BJ (cell line): ENCODE results near the gene TSPAN7. TPM values are rescaled to one million over a fixed set of nuclear protein-coding genes. Genes with fewer than 3 reads are reported as not detected.

ENCODE experiments used
- CTCF ChIA-PET: fragments of 350-600 bp; formaldehyde crosslinking; extraction: SDS; loops from one replicate; lab custom pipeline; 2021; ENCODE audit warnings: antibody characterized with exemption, inconsistent platforms; lab: Yijun Ruan, JAX
- POLR2A ChIA-PET: fragments of 300-600 bp; sonication (Branson Sonifier 250); formaldehyde crosslinking; extraction: SDS; loops from one replicate; lab custom pipeline; 2021; ENCODE audit warnings: antibody characterized with exemption; lab: Charles Lee
- DNase-seq: peaks from one replicate; pipeline ENCODE4 v3.0.0-alpha.2; 2011; ENCODE audit warnings: low read depth
- H3K27me3 ChIP-seq: 2 replicates; pipeline ENCODE4 v1.6.0; 2011; ENCODE audit warnings: low read length; ENCODE audit not compliant: control insufficient read depth, insufficient read depth
- H3K36me3 ChIP-seq: 2 replicates; pipeline ENCODE4 v1.5.1; 2011; ENCODE audit warnings: low read length; ENCODE audit not compliant: control insufficient read depth, insufficient read depth
- H3K4me3 ChIP-seq: 2 replicates; pipeline ENCODE4 v1.5.1; 2011; ENCODE audit warnings: low read depth, mild to moderate bottlenecking, control low read depth, low read length
- polyA plus RNA-seq: library from polyadenylated mRNA; depleted of rRNA; stranded (reverse); fragments of >200 nt; gene quantifications from 2 replicates; pipeline ENCODE4 v1.2.3, GENCODE V29; 2011
- TF ChIP-seq, protein P1 (sequence below): IDR thresholded peaks from 2 replicates; pipeline ENCODE4 v1.5.1; 2011; ENCODE audit warnings: low read depth, mild to moderate bottlenecking, control low read depth, inconsistent platforms, low read length, moderate library complexity; ENCODE audit not compliant: insufficient read depth

The TSPAN7 gene
- polyA plus RNA-seq, 1 experiment, result not detected

DNA sequence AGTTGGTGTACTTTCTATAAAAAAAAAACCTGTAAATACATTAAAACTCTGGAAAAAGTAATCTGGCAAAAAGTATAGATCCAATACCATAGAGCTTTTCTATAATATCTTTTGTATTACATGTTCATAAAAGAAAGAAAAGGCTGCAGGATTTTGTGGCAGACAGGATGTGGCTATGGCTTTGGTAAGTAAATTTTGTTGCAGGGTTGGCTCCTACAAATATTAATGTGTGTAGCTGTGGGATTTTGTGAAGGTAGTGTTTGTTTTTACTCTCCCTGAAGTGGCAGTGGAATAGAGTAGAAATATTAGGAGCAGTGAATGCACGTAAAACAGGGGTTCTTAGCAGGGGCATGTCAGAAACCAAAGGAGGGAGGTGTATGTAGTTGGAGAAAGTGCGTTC, 84.8 kb downstream of the TSPAN7 start:
- no peaks in the 10 kb centered on the region for H3K27me3 ChIP-seq
- no peak overlapping the region for H3K4me3 ChIP-seq
- no peaks in the 10 kb centered on the region for H3K36me3 ChIP-seq
- ChIA-PET CTCF (interaction anchor here (1.2 kb wide), 1 partner anchor 10 kb away, joined by 3 read pairs; no protein-coding TSS in a partner anchor), POLR2A (no interaction called here)
- no peak for DNase-seq
- TF ChIP-seq, protein P1, sequence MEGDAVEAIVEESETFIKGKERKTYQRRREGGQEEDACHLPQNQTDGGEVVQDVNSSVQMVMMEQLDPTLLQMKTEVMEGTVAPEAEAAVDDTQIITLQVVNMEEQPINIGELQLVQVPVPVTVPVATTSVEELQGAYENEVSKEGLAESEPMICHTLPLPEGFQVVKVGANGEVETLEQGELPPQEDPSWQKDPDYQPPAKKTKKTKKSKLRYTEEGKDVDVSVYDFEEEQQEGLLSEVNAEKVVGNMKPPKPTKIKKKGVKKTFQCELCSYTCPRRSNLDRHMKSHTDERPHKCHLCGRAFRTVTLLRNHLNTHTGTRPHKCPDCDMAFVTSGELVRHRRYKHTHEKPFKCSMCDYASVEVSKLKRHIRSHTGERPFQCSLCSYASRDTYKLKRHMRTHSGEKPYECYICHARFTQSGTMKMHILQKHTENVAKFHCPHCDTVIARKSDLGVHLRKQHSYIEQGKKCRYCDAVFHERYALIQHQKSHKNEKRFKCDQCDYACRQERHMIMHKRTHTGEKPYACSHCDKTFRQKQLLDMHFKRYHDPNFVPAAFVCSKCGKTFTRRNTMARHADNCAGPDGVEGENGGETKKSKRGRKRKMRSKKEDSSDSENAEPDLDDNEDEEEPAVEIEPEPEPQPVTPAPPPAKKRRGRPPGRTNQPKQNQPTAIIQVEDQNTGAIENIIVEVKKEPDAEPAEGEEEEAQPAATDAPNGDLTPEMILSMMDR, result no peak

DNA sequence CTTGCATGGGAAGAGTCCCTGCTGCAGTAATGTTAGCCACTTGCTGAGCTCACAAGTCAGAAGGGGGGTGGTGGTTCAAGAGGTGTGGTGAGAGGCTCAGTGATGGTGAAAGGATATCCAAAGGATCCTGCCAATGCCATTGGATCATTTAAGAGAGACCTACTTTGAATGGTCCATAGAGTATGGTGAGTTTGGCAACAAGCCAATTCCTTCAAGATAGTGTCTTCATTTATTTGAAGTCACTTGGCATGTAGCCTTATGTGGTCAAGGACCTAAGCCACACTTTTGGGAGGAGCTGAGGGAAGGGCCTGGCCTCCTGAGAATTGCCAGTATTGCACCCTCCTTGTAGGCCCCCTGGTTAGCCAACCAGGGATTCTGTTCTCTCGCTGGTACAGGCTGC, 87.9 kb downstream of the TSPAN7 start:
- DNase-seq, result no peak
- TF ChIP-seq, protein P1, result no peak
- CTCF ChIA-PET, result no interaction called here
- H3K4me3 ChIP-seq, result no peak overlapping the region
- H3K36me3 ChIP-seq, result no peaks in the 10 kb centered on the region
- POLR2A ChIA-PET, result no interaction called here
- H3K27me3 ChIP-seq, result no peaks in the 10 kb centered on the region

DNA sequence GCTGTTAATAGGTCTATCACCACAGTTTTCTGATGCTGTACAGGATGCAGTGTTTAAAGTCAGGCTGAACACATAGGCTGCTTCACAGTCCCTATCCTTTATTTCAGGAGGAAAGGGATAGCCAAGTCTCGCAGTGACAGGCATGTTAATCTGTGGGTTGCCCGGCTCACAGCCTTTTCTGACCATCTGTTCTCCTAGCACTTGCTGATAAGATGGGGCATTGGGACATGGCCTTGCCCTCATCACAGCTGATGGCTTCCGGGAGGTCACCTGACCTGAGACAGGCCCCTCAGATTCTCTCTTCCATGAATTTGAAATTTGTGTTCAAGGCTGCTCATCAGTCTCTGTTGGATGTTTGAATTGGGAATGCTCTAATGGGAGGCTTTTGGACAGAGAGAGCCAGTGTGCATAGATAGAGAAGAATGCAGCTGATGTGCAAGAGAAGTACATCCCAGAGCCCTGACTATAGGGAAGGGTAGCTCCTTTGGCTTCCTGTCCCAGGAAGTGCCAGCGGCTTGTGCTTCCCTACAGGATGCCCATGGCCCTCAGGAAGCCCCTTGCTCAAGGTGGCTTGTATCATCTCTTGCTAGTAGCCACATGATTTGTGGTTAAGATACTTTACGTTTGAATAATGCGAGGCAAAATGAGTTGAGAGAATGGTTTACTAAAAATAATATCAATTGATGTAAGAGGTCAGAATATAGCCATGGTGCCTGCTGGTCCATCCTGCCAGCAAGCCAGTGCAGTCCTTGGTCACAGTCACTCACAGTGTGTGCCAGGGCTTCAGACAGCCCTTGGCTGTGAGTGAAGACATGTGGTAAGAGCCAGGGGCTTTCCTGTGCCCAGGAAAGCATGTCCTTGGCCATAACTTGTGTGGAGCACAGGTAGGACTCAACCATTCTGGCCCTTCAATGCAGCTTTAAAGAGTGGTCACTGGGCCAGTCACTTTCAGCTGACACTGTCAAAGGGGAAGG, 88.6 kb downstream of the TSPAN7 start:
- Histone ChIP-seq H3K27me3 (no peaks in the 10 kb centered on the region), H3K4me3 (no peak overlapping the region), H3K36me3 (no peaks in the 10 kb centered on the region)
- POLR2A ChIA-PET, result no interaction called here
- TF ChIP-seq, protein P1, result no peak
- CTCF ChIA-PET, result no interaction called here
- no peak for DNase-seq

DNA sequence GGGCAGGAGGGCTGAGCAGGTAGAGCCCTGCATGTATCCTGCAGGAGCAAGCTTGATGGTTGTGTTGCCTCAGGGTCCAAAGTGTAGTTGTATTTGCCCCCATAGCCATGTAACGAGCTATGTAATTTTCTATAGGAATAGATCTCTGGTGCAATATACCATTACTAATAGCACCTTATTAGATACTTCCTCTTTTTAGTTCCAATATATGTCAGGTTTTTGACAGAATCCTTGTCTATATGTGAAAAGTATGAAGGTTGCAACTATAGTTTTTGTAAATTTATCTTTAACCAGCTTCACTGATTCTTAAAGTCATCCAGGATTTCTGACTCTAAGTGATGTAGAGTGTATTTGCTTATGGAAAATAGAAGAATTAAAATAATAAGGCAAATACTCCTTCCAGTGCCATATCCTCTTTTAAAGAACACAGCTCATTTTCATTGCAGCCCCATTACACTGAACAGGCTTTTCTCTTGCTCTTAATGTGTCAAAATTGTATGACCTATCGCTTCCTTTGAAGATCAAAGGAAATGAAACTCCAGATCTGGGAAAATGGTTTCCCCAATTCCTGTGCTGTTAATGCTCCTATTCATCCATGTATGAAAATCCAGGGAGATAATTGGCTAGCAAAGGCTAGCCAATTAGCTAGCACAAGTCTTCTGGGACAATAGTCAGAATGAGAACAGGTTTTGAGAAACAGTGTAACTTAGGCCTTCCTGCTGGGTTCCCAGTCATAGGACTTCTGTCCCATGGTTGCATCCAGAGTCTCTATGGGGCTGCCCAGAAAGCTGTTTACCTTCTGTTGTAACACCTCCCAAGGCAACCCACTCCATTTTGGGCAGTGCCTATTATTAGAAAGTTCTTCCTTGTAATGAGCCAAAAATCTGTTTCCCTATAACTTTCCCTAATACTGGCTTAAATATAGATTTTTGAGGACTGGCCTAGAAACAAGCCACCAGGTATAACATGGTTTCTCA, 90.6 kb downstream of the TSPAN7 start:
- no peak for DNase-seq
- POLR2A ChIA-PET, result no interaction called here
- TF ChIP-seq, protein P1, result no peak
- Histone ChIP-seq H3K4me3 (no peak overlapping the region), H3K36me3 (no peaks in the 10 kb centered on the region), H3K27me3 (no peaks in the 10 kb centered on the region)
- CTCF ChIA-PET, result no interaction called here
